ENCODE data around the gene CFAP52. TPM values are rescaled to one million over a fixed set of nuclear protein-coding genes. Genes with fewer than 3 reads are reported as not detected.

The CFAP52 gene
- under 1 TPM in 1 of 3 donors, not detected in 2; 0.66 TPM for total RNA-seq

DNA sequence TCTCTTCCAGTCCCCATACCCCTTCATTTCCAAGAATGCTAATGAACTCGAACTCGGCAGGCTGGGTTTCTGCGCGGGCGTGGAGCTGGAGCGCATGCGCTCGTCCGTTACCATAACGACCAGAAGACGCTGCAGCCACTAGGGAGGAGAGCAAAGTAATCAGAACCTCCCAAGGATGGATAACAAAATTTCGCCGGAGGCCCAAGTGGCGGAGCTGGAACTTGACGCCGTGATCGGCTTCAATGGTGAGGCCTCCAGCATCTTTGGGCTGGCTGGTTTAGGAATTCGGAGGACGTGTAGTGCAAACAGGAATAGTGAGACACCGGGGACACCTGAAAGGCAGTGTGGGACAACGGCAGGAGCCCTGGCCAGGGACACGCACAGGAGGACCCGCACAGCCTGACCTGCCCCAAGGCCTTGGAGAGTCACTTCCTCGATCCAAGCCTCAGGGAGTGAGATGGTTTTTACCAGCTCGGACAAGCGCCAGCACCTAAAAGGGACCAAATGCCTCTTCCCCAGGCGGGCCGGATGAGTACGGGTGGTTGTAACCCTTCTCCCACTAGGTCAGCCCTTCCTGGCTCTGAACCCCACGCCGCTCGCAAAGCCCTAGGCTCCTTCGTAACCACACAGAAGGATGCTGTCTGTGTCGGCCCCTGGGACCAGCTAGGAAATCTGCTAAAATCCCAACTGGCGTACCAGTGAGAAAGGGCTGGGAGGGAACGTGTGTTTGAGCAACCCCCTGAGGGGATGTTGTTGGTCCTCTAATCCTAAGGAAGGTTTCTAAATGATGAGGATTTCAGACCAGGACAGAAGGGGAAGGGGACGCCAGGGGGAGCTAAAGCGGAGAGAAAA is at the start of gene CFAP52:
Gene CFAP52 (plus strand): TSS at position 122 of the 852 bp plus-strand sequence. CDS start 54 bp downstream, at position 176.
- Histone ChIP-seq H3K36me3 (no peaks in the 10 kb centered on the region), H3K4me1 (no peaks in the 10 kb centered on the region), H3K27ac (peak within 1 kb of the TSS; percentile 56 to 71), H3K4me3 (peak within 1 kb of the TSS; percentile 73 to 91 (median 79)), H3K9me3 (no peaks in the 10 kb centered on the region), H3K27me3 (no peaks in the 10 kb centered on the region)
- intact Hi-C loops (cut with DNase I; ENCODE audit: low total_unique reads) = no loop called here
- DNase-seq (ENCODE audit: low spot score in 2 of 2) = peak; percentile 32 to 56
- TF ChIP-seq POLR2A (IDR thresholded peaks at IDR 0.05) = no peak
- TF ChIP-seq POLR2AphosphoS5 (IDR thresholded peaks at IDR 0.05) = peak in 1 of 3 donors; percentile 17
- peak; percentile 22 to 60 (median 40) for TF ChIP-seq CTCF (IDR thresholded peaks at IDR 0.05)

- Histone ChIP-seq H3K9me3 (no peaks in the 10 kb centered on the region), H3K27ac (no peak overlapping the region), H3K27me3 (no peaks in the 10 kb centered on the region), H3K4me1 (no peaks in the 10 kb centered on the region), H3K4me3 (no peak overlapping the region), H3K36me3 (no peaks in the 10 kb centered on the region)
- TF ChIP-seq POLR2AphosphoS5 (IDR thresholded peaks at IDR 0.05) = no peak
- TF ChIP-seq POLR2A (IDR thresholded peaks at IDR 0.05) = no peak
- TF ChIP-seq CTCF (IDR thresholded peaks at IDR 0.05) = no peak
- intact Hi-C loops (cut with DNase I; ENCODE audit: low total_unique reads) = no loop called here
- no peak for DNase-seq (ENCODE audit: low spot score in 2 of 2)
Observed at GRCh38 chr17:9527788-9528187, 48.7 kb upstream of the CFAP52 start.

DNA sequence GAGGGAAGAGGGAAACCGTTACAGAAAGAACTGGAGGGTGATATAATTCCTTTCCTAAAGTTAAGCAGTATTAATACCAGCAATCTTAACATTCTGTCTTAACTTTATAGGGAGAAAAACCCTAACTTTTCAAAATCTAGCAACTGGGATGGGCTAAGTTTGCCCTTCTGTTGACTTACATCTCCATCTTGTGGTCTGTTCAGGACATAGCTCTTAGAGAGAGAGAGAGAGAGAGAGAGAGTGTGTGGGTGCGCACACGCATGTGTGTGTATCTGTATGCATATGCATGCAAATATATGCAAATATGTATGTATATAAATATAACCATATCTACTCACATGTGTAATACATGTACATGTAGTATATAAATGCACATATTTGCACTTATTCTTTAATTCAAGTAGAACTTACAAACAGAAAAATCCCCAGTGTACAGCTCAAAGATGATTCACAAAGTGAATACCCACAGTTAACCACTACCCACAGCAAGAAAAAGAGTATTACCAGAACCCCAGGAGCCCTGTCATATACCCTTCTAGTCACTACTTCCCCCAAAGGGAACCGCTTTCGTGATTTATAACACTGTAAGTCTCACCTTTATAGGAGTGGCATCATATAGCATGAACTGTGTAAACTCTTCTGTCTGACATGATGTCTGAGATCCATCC is 47.3 kb upstream of the CFAP52 start:
- H3K4me1 ChIP-seq = no peaks in the 10 kb centered on the region
- no peaks in the 10 kb centered on the region for H3K9me3 ChIP-seq
- H3K27me3 ChIP-seq = no peaks in the 10 kb centered on the region
- TF ChIP-seq CTCF (IDR thresholded peaks at IDR 0.05) = peak in 1 of 3 donors; percentile 51
- TF ChIP-seq POLR2A (IDR thresholded peaks at IDR 0.05) = no peak
- H3K4me3 ChIP-seq = no peak overlapping the region
- H3K27ac ChIP-seq = no peak overlapping the region
- no peaks in the 10 kb centered on the region for H3K36me3 ChIP-seq
- intact Hi-C loops (cut with DNase I; ENCODE audit: low total_unique reads) = no loop called here
- no peak for DNase-seq (ENCODE audit: low spot score in 2 of 2)

DNA sequence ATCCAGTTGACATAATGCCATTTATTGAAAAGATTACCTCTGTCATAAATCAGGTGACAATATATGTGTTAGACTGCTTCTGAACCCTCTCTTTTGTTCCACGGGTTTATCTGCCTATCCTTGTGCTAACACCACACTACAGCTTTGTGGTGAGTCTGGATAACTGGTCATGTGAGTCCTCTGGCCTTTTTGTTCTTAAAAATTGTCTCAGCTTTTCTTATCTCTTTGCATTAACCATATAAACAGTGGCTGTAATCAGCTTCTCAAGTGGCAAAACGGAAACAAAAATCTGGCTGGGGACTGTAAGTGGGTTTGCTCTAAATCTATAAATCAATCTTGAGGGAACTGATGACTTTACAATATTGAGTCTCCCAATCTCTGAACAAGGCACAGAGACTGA is 45.4 kb upstream of the CFAP52 start:
- no peaks in the 10 kb centered on the region for H3K36me3 ChIP-seq
- H3K4me3 ChIP-seq = no peak overlapping the region
- intact Hi-C loops (cut with DNase I; ENCODE audit: low total_unique reads) = no loop called here
- H3K27me3 ChIP-seq = no peaks in the 10 kb centered on the region
- no peak for DNase-seq (ENCODE audit: low spot score in 2 of 2)
- TF ChIP-seq POLR2AphosphoS5 (IDR thresholded peaks at IDR 0.05) = no peak
- TF ChIP-seq CTCF (IDR thresholded peaks at IDR 0.05) = no peak
- TF ChIP-seq POLR2A (IDR thresholded peaks at IDR 0.05) = no peak
- no peaks in the 10 kb centered on the region for H3K4me1 ChIP-seq
- H3K27ac ChIP-seq = no peak overlapping the region
- no peaks in the 10 kb centered on the region for H3K9me3 ChIP-seq

DNA sequence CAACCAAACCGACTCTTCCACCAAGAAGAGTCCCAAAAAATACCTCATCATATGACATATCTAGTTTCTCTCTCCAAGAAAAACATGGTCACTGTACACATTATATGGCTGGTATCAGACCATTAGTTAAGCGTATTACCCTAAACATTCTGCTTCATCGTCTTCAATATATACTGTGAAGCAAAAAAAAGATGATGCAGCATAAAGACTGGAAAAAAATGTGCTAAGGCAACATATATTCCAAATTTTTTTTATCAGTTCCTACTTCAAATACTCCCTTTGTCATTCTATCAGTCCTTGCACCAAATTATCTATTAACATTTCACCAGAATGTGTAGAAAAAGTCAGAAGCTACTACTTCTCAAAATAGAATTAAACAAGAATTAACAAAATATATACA is 43.7 kb upstream of the CFAP52 start:
- no peaks in the 10 kb centered on the region for H3K9me3 ChIP-seq
- no peak overlapping the region for H3K4me3 ChIP-seq
- intact Hi-C loops (cut with DNase I; ENCODE audit: low total_unique reads) = no loop called here
- H3K27me3 ChIP-seq = no peaks in the 10 kb centered on the region
- H3K27ac ChIP-seq = no peak overlapping the region
- no peak for DNase-seq (ENCODE audit: low spot score in 2 of 2)
- no peaks in the 10 kb centered on the region for H3K4me1 ChIP-seq
- no peaks in the 10 kb centered on the region for H3K36me3 ChIP-seq
- TF ChIP-seq CTCF (IDR thresholded peaks at IDR 0.05) (no peak), POLR2AphosphoS5 (IDR thresholded peaks at IDR 0.05) (no peak), POLR2A (IDR thresholded peaks at IDR 0.05) (no peak)
